Mesenchymal stem cell (in vitro differentiated cells and primary cell): ENCODE data around the gene NVL. TPM values are rescaled to one million over a fixed set of nuclear protein-coding genes. Genes with fewer than 3 reads are reported as not detected.

Experiments used
- DNase-seq: peaks from one replicate; pipeline ENCODE4 v3.0.0-alpha.2; 2013
- H2AFZ ChIP-seq: one replicate; pipeline ENCODE4 v1.6.1; 2013; ENCODE audit warnings: low read depth, mild to moderate bottlenecking, control low read depth, inconsistent platforms, low read length, moderate library complexity
- H2AK5ac ChIP-seq: 2 replicates; pipeline ENCODE4 v1.6.1; 2013; ENCODE audit warnings: low read length, moderate library complexity, mild to moderate bottlenecking, inconsistent platforms; ENCODE audit not compliant: severe bottlenecking
- H2BK120ac ChIP-seq: one replicate; pipeline ENCODE4 v1.6.1; 2013; ENCODE audit warnings: low read depth, mild to moderate bottlenecking, inconsistent platforms, low read length, moderate library complexity
- H2BK12ac ChIP-seq, 2 experiments: one replicate each; pipeline ENCODE4 v1.6.1; 2013; ENCODE audit warnings: inconsistent platforms in 2 of 2, low read length in 2 of 2, mild to moderate bottlenecking in 2 of 2, moderate library complexity in 2 of 2, control low read depth in 1 of 2
- H2BK15ac ChIP-seq: one replicate; pipeline ENCODE4 v1.6.1; 2013; ENCODE audit warnings: mild to moderate bottlenecking, low read depth, inconsistent platforms; ENCODE audit not compliant: poor library complexity, severe bottlenecking
- H2BK5ac ChIP-seq: 2 replicates; pipeline ENCODE4 v1.6.1; 2013; ENCODE audit warnings: low read depth, mild to moderate bottlenecking, low read length, control low read depth, inconsistent platforms; ENCODE audit not compliant: poor library complexity, severe bottlenecking
- H3K14ac ChIP-seq, 2 experiments: one replicate each; pipeline ENCODE4 v1.6.1; 2013; ENCODE audit warnings: inconsistent platforms in 2 of 2, low read length in 2 of 2, control low read depth in 1 of 2, mild to moderate bottlenecking in 1 of 2, moderate library complexity in 1 of 2
- H3K18ac ChIP-seq, 2 experiments: one replicate each; pipeline ENCODE4 v1.6.1; 2013; ENCODE audit warnings: inconsistent platforms in 2 of 2, low read length in 2 of 2, control low read depth in 1 of 2, low read depth in 1 of 2, mild to moderate bottlenecking in 1 of 2
- H3K23ac ChIP-seq, 2 experiments: one replicate each; pipeline ENCODE4 v1.6.1; 2013; ENCODE audit warnings: inconsistent platforms in 2 of 2, low read length in 2 of 2, mild to moderate bottlenecking in 2 of 2, moderate library complexity in 2 of 2, control low read depth in 1 of 2
- H3K27ac ChIP-seq: 2 replicates; pipeline ENCODE4 v1.5.1; 2013; ENCODE audit warnings: mild to moderate bottlenecking, moderate library complexity, low read length, control low read depth, inconsistent platforms; ENCODE audit not compliant: poor library complexity, severe bottlenecking
- H3K27me3 ChIP-seq, 2 experiments: 2 replicates each; pipeline versions ENCODE4 v1.6.1 to v1.7.0; 2013; ENCODE audit warnings: low read length in 2 of 2, mild to moderate bottlenecking in 2 of 2, moderate library complexity in 2 of 2, control low read depth in 1 of 2, inconsistent platforms in 1 of 2; ENCODE audit not compliant: control insufficient read depth in 1 of 2, insufficient read depth in 1 of 2
- H3K36me3 ChIP-seq, 2 experiments: 2 replicates each; pipeline versions ENCODE4 v1.6.1 to v1.7.0; 2013; ENCODE audit warnings: low read length in 2 of 2, control low read depth in 1 of 2, inconsistent platforms in 1 of 2, low read depth in 1 of 2, mild to moderate bottlenecking in 1 of 2; ENCODE audit not compliant: insufficient read depth in 2 of 2, control insufficient read depth in 1 of 2
- H3K4ac ChIP-seq, 2 experiments: one replicate each; pipeline ENCODE4 v1.6.1; 2013; ENCODE audit warnings: inconsistent platforms in 2 of 2, low read length in 2 of 2, mild to moderate bottlenecking in 2 of 2, moderate library complexity in 2 of 2, control low read depth in 1 of 2, low read depth in 1 of 2
- H3K4me1 ChIP-seq: 2 replicates; pipeline ENCODE4 v1.6.1; 2013; ENCODE audit warnings: low read depth, low read length, control low read depth; ENCODE audit not compliant: control insufficient read depth, insufficient read depth
- H3K4me2 ChIP-seq: 2 replicates; pipeline ENCODE4 v1.6.1; 2013; ENCODE audit warnings: low read length, mild to moderate bottlenecking, inconsistent platforms; ENCODE audit not compliant: poor library complexity, severe bottlenecking
- H3K4me3 ChIP-seq, 2 experiments: 2 replicates each; pipeline versions ENCODE4 v1.5.1 to v1.7.0; 2013; ENCODE audit warnings: low read length in 2 of 2, mild to moderate bottlenecking in 2 of 2, control low read depth in 1 of 2, low read depth in 1 of 2; ENCODE audit not compliant: insufficient read depth in 1 of 2
- H3K79me1 ChIP-seq: replicated peaks from 2 replicates; pipeline ENCODE4 v1.6.1; 2013; ENCODE audit warnings: mild to moderate bottlenecking, control low read depth, low read length, inconsistent platforms; ENCODE audit not compliant: poor library complexity, severe bottlenecking
- H3K9ac ChIP-seq: 2 replicates; pipeline ENCODE4 v1.7.0; 2013; ENCODE audit warnings: mild to moderate bottlenecking, low read length, moderate library complexity
- H3K9me3 ChIP-seq: 2 replicates; pipeline ENCODE4 v1.7.0; 2013; ENCODE audit warnings: mild to moderate bottlenecking, low read length; ENCODE audit not compliant: control insufficient read depth
- H4K8ac ChIP-seq: one replicate; pipeline ENCODE4 v1.6.1; 2013; ENCODE audit warnings: inconsistent platforms, mild to moderate bottlenecking, low read length, moderate library complexity
- H4K91ac ChIP-seq: one replicate; pipeline ENCODE4 v1.6.1; 2013; ENCODE audit warnings: mild to moderate bottlenecking, low read length, inconsistent platforms
- WGBS: methylation state at CpG from one replicate; pipeline ENCODE4 v1.1.7; 2013; ENCODE audit warnings: mixed read lengths; 5-methylcytosine and 5-hydroxymethylcytosine counted together
- small RNA-seq: library from polyadenylated mRNA; stranded (forward); fragments of <200 nt; extraction: miRNeasy Mini kit (QIAGEN cat#:217004); gene quantifications from one replicate; pipeline ENCODE3, GENCODE V24; 2013; ENCODE audit warnings: low read depth

NVL gene

GRCh38 chr1:224180783-224181452 is 149.1 kb downstream of the NVL start:
- H3K9me3 ChIP-seq = no peaks in the 10 kb centered on the region
- no peak overlapping the region for H3K27ac ChIP-seq
- DNase-seq = no peak
- no peak overlapping the region for H3K18ac ChIP-seq
- 95% methylated on average over 11 of the region's 11 CpGs for WGBS
- no peak overlapping the region for H2AFZ ChIP-seq
- H3K27me3 ChIP-seq = no peaks in the 10 kb centered on the region
- no peak overlapping the region for H3K23ac ChIP-seq
- no peak overlapping the region for H3K4me2 ChIP-seq
- no peak overlapping the region for H2BK120ac ChIP-seq
- no peak overlapping the region for H3K14ac ChIP-seq
- H3K9ac ChIP-seq = no peak overlapping the region
- no peak overlapping the region for H2BK15ac ChIP-seq
- no peak overlapping the region for H3K4ac ChIP-seq
- peaks cover 2 to 13% of the 10 kb centered on the region in 2 experiments for H3K36me3 ChIP-seq
- H4K8ac ChIP-seq = no peak overlapping the region
- H4K91ac ChIP-seq = no peak overlapping the region
- no peak overlapping the region for H3K4me3 ChIP-seq
- H2AK5ac ChIP-seq = no peak overlapping the region
- no peak overlapping the region for H2BK12ac ChIP-seq
- peaks cover 12% of the 10 kb centered on the region for H3K4me1 ChIP-seq
- no peaks in the 10 kb centered on the region for H3K79me1 ChIP-seq
- no peak overlapping the region for H2BK5ac ChIP-seq

DNA sequence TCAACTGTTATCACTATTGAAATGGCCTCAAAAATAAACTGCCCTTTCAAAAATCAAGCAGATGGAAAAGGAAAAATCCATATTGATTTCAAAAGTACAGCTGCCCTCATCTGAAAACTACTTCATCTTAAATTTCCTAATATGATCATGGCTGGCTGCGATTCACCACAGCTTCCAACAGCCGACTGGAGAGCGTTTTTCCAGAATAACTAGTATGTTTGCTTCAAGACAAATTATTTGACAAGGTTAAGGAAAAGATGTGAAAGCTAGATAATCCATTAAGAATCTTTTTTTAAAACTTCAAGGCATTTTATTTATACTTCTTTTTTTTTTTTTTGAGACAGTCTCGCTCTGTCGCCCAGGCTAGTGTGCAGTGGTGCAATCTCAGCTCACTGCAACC is 151.1 kb downstream of the NVL start:
- Histone ChIP-seq H3K9ac (no peak overlapping the region), H3K9me3 (no peaks in the 10 kb centered on the region), H2AFZ (no peak overlapping the region), H3K27ac (no peak overlapping the region), H3K27me3 (no peaks in the 10 kb centered on the region), H3K4me3 (no peak overlapping the region), H3K14ac (no peak overlapping the region), H2BK15ac (no peak overlapping the region), H3K18ac (no peak overlapping the region), H2BK120ac (no peak overlapping the region), H2BK5ac (no peak overlapping the region), H3K4me1 (peaks cover 7% of the 10 kb centered on the region), H2BK12ac (no peak overlapping the region), H3K4ac (no peak overlapping the region), H3K4me2 (no peak overlapping the region), H3K79me1 (no peaks in the 10 kb centered on the region), H2AK5ac (no peak overlapping the region), H4K91ac (no peak overlapping the region), H4K8ac (no peak overlapping the region), H3K23ac (no peak overlapping the region), H3K36me3 (peaks cover 0 to 6% of the 10 kb centered on the region in 2 experiments)
- WGBS = 93% methylated on average over 3 of the region's 5 CpGs
- no peak for DNase-seq

GRCh38 chr1:224177356-224177999 is 152.5 kb downstream of the NVL start:
- Histone ChIP-seq H3K14ac (no peak overlapping the region), H2BK15ac (no peak overlapping the region), H3K18ac (no peak overlapping the region), H3K9me3 (no peaks in the 10 kb centered on the region), H4K8ac (no peak overlapping the region), H2AK5ac (no peak overlapping the region), H3K27me3 (no peaks in the 10 kb centered on the region), H3K36me3 (no peaks in the 10 kb centered on the region), H3K4me2 (no peak overlapping the region), H3K4ac (no peak overlapping the region), H2AFZ (no peak overlapping the region), H2BK120ac (no peak overlapping the region), H3K79me1 (no peaks in the 10 kb centered on the region), H2BK12ac (no peak overlapping the region), H3K4me3 (no peak overlapping the region), H3K23ac (no peak overlapping the region), H3K27ac (no peak overlapping the region), H3K9ac (no peak overlapping the region), H3K4me1 (peaks cover 7% of the 10 kb centered on the region), H2BK5ac (no peak overlapping the region), H4K91ac (no peak overlapping the region)
- WGBS = 91% methylated on average over 9 of the region's 9 CpGs
- DNase-seq = no peak

Small RNAs within 50 kb of the gene (small RNA-seq; reads per million reads assigned to genes)
- gene MIR320B2 (not detected), gene RF00139 (not detected), gene RNU6-1008P (not detected)
